GM18502 (cell line): ENCODE data around the gene GEMIN5.
"Not testable (repeated sequence)": the region's sequence is repeated elsewhere in the genome, so short reads cannot be mapped to it uniquely, and the experiment has no call there.

Source experiments
- ATAC-seq: cut with Tn5 transposase; IDR thresholded peaks from one replicate; pipeline ENCODE4 v1.9.1; 2021; ENCODE audit warnings: mild to moderate bottlenecking; ENCODE audit not compliant: unreplicated experiment, poor library complexity

GEMIN5 gene

GRCh38 chr5:154937718-154938466 lies at the start of gene GEMIN5:
Gene GEMIN5, minus strand, starts transcription at chr5:154938211. Its CDS starts 78 bp downstream, at chr5:154938133.
- ATAC-seq, result peak; percentile 88

GRCh38 chr5:154986151-154986550 lies 48.1 kb upstream of the GEMIN5 start:
- no peak for ATAC-seq

DNA sequence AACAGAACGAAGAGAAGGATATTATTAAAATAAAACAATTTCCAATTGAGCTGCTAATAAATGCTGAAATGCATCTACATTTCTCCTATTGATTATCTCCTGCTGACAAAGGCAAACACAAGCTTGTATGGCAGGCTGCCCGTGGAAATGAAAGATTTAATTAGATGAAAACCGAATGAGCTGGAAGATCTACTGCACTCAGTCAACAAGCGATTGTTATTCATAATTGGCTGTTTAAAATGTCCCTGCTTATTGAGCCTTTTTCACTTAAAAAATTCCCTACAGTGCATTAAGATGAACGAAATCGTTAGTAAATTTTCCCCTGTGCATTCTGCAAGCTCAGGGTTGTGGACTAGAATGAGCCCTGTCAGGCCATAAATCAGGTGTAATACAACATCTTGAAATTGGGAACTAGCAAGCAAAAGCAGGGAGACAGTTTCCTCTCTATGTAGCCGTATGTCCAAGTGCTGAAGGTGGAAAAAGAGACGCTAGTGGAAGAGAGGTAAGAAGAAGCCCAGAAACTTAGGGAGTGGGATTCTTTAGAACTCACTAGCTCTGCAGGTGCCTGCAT lies 47.0 kb upstream of the GEMIN5 start:
- ATAC-seq, result no peak

GRCh38 chr5:154978294-154978693 lies 40.3 kb upstream of the GEMIN5 start:
- not testable (repeated sequence) for ATAC-seq

GRCh38 chr5:154977409-154977808 lies 39.4 kb upstream of the GEMIN5 start:
- ATAC-seq, result peak; percentile 65

GRCh38 chr5:154976082-154976481 lies 38.1 kb upstream of the GEMIN5 start:
- ATAC-seq, result not testable (repeated sequence)

DNA sequence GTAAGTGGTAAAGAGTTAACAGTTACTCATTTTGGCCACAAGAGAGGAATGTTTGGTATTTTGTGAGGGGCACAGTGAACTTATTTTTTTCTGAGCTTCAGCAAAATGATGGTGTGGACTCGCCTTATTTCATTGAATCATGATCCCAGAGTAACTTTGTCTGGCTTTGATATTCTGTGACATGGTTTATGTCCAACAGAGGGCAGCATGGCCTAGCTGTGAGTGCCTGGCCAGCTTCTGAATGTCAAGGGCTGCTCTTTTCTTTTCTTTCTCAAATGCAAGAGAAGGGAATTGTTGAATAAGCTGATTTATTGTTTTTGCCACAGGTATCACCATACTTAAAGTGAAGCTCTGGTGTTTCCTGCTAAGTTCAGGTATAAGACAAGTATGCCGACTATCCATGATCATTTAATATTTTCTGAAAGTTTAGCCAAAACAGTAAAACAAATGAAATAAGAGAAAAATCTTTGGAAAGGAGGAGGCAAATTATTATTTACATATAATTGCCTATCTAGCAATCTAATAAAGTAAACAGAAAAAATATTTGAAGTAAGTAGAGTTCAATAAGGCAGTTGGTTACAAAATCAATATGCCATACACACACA lies 34.6 kb upstream of the GEMIN5 start:
- no peak for ATAC-seq

- ATAC-seq, result no peak
Measured at GRCh38 chr5:154971501-154971900, 33.5 kb upstream of the GEMIN5 start.

GRCh38 chr5:154970759-154971158 lies 32.7 kb upstream of the GEMIN5 start:
- ATAC-seq, result no peak

- no peak for ATAC-seq
Measured at GRCh38 chr5:154968953-154969352, 30.9 kb upstream of the GEMIN5 start.

- ATAC-seq, result no peak
Measured at GRCh38 chr5:154967421-154968024, 29.5 kb upstream of the GEMIN5 start.

- ATAC-seq, result no peak
Measured at GRCh38 chr5:154966874-154967273, 28.9 kb upstream of the GEMIN5 start.

DNA sequence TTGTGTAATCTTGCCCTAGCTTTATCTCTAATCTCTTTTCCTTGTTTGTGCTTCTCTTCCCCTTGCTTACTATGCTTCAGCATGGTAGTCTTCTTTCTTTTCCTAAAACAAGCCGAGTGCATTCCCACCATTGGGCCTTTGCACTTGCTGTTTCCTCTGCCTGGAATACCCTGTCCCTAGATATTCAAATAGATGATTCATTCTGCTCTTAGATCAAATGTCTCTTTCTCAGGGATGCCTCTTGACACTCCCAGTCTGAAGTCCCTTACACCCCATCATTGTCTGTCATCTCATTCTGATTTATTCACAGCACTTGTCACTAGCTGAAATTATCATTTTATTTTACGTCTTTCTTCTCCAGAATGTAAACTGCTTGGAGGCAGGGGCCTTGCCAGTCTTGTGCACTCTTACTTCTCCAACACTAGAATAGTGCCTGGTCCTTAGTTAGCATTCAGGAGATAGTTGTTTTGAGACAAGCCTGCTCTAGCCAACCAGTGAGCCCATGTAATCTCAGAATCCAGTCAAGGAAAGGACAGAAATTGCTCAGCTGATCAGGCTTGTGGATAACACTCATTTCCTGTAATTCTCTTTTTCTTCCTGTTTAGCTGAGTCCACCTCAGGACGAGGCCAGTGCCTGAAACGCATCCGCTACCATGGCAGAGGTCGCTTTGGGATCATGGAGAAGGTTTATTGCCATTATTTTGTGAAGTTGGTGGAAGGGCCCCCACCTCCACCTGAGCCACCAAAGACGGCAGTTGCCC lies 28.2 kb upstream of the GEMIN5 start:
- ATAC-seq, result no peak

GRCh38 chr5:154962494-154962893 lies 24.5 kb upstream of the GEMIN5 start:
- ATAC-seq, result peak; percentile 97

- ATAC-seq, result no peak
Measured at GRCh38 chr5:154956712-154957111, 18.7 kb upstream of the GEMIN5 start.

- no peak for ATAC-seq
Measured at GRCh38 chr5:154949781-154950180, 11.8 kb upstream of the GEMIN5 start.

- no peak for ATAC-seq
Measured at GRCh38 chr5:154948313-154948712, 10.3 kb upstream of the GEMIN5 start.

GRCh38 chr5:154947778-154948177 lies 9.8 kb upstream of the GEMIN5 start:
- ATAC-seq, result no peak

DNA sequence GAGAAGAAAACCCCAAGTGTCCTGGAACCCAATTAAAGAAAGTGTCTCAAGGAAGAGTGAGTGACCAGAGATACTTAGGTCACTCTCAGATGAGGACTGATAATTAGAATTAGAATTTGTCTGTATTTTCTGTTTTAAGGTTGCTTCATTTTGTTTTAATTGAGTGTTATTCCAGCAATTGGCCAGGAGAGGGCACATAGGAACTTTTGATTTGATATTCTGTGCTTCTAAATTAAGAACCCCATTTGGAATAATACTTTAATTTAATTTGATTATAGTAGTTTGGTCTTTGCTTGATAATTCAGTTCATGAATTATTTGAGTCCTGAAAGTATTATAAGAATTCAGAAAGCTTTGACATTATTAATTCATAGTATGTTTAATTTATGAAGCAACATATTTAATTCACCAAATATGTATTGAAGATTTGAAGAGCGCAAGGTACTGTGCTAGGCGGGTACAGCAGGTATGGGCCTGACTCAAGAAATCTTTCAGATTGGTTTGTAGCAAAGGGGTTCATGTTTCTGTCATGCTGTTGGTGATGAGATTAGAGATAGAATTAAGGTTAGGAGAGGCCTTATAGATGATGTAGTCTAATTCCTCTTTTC lies 7.8 kb upstream of the GEMIN5 start:
- no peak for ATAC-seq

GRCh38 chr5:154944716-154945115 lies 6.7 kb upstream of the GEMIN5 start:
- no peak for ATAC-seq
